ENCODE measurements around the gene SELENOM.

Gene SELENOM, protein sequence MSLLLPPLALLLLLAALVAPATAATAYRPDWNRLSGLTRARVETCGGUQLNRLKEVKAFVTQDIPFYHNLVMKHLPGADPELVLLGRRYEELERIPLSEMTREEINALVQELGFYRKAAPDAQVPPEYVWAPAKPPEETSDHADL

DNA sequence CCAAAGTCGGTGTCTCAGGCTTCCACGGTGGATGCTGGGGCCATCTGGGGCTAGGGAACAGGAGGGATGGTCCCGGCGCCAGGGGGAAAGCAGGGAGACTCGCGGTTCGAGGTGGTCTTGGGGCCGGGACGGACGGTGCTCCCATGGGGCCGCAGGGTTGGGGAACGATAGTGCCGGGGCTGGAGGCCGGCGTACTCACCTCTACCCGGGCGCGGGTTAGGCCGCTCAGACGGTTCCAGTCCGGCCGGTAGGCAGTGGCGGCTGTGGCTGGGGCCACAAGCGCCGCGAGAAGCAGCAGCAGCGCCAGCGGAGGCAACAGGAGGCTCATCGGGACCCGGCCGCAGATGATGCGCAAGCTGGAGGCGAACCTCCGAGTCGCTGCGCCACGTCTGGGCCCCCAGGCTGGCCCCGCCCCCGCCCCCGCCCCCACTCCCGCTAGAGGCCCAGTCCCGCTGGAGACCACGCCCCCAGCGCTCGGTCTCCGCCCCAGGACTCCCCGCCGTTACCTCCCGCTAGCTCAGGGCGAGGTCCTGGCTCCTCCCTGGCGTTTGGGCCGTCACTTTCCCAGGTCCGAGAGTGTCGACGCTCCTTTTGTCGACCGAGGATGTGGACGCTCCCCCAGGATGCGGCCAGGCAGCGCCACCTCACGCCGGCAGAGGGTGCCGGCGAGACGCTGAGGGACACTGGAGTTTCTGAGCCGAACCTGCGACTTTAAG is at the start of gene SELENOM:
Gene SELENOM (minus strand): TSS at position 391 of the 716 bp plus-strand sequence. CDS start 63 bp downstream, at position 328.
- peak; percentile 90 for DNase-seq

DNA sequence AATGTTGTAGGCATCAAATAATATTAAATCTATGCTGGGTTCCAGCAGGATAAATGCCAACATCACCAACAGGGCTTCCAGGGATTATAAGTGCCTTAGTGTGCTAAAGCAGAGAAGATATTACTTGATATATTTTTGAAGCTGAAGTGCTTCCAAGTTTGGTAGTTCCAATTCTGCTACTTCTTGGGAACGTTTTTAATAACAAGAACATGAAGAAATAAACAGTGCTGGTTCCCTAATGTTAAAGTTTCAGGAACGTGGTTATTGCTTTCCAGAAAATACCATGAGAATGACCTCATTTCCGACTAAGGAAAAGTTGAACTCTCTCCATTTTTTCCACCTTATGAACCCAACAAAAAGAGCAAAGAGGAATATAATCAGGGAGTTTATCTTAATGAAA is 48.1 kb upstream of the SELENOM start:
- DNase-seq, result no peak

DNA sequence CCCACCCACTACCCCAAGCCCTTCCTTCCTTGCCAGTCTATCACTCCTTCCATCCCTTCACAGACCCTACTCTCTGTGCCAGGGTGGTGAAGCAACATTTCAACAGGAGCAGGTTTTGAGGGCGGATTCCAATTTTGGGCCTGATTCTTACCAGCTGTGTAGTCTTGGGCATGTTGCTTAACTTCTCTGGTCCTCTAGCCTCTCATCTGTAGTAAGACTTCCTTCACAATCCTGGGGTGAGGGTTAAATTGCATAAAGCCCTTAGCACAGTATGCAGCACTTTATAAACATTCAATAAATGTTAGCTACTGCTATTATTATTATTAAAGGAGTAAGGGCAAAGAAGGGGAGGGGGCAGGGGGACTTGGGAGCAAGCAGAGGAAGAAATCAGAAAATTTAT is 47.6 kb upstream of the SELENOM start:
- DNase-seq, result no peak

DNA sequence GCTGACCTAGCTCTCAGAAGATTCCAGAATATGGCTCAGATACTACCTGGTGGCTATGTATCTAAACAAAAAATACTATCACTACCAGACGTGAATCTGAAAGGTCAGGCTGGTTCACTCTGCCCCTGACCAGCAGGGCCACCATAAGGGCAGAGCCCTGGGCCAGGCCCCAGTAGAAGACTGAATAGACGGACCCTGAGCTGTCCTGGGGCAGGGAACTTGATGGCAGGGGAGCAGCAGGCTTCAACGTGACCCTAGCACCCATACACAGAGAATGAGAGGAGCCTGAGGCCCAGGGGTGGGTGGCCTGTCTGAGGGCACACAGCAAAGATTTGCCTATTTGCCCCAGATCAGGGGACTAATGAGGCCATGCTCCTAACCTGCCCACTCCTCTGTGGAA is 46.0 kb upstream of the SELENOM start:
- DNase-seq, result no peak

DNA sequence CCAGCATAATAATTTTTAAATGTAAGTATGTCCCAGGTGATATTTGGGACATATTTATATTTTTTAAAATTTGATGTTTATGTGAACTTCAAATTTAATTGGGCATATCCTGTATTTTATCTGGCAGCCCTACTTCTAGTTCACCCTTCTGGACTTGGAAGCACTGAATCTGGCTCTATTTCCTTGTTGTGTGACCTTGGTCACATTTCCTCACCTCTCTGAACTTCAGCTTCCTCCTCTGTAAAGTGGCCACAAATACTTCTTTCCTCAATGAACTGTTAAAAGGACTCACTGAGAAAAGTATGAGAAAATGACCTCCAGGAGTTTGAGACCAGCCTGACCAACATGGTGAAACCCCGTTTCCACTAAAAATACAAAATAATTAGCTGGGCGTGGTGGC is 44.5 kb upstream of the SELENOM start:
- no peak for DNase-seq

DNA sequence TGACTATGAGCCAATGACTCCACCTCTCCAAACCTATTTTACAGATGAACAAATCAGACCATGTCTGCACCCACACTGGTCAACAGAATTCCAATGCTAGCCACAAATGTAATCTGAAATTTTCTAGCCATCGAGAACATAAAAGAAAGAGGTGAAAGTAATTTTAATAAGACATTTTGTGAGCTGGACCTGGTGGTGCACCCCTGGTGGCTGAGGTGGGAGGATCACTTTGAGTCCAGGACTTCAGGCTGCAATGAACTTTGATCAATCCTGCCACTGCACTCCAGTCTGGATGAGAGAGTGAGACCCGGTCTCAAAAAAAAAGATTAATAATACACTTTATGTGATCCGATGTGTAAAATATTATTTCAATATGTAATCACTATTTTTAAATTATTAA is 43.2 kb upstream of the SELENOM start:
- DNase-seq, result no peak

DNA sequence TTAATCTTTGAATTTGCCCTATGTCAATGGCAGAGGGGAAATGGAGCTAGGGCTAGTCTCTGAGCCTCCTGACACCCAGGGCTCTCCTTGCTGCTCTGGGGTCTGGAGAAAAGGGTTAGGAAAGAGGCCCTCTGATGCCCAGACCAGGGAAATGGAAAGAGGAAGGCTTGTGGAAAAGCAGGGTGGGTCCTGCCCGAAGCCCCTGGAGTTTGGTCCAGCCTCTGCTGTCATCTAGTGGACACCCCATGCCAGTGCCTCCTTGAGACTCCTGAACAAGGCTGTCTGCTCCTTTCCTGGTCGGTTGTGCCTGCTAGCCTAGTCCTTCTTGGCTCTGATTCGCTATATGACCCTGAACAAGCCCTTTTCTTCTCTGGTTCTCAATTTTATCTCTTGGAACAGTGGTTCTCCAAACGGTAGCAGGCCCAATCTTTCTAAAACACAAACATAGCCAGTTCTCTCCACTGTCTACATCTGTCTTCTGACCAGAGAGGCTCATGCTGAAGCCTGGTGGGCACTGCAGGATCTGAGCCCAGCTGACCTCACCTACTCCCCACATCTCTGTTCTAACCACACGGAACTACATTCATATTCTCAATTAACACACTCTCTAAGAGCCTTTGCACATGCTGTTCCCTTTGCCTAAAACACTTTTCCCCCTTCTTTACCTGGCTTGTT is 41.7 kb upstream of the SELENOM start:
- peak; percentile 33 for DNase-seq

DNA sequence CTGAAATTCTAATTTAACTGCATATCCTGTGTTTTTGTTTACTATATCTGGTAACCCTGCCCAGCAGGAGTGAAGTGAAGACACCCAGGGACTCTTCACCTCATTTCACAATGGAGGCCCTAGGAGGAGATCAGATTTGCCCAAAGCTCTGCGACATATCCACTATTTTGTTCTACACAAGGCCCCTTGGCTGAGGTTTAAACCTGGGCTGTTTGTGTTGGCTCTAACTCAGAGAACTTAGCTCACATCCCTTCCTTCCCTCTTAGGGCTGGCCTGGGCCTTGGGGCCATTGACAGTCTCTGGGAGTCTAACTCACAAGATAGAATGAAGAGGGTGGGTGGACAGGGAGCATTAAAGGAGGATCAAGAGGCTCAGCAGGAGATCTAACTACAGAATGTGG is 41.1 kb upstream of the SELENOM start:
- DNase-seq, result no peak

DNA sequence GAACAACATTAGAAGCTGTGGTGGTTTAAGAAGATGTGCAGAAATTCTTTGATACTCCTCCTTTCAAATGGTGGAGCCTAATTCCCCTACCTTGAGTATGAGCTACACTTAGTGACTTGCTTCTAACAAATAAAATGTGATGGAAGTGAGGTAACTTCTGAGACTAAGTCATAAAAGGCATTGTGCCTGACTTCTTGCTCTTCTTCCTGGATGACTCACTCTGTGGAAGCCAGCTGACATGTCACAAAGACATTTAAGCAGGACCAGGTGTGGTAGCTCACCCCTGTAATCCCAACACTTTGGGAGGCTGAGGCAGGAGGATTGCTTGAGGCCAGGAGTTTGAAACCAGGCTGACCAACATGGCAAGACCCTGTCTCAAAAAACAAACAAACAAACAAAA is 36.9 kb upstream of the SELENOM start:
- no peak for DNase-seq

DNA sequence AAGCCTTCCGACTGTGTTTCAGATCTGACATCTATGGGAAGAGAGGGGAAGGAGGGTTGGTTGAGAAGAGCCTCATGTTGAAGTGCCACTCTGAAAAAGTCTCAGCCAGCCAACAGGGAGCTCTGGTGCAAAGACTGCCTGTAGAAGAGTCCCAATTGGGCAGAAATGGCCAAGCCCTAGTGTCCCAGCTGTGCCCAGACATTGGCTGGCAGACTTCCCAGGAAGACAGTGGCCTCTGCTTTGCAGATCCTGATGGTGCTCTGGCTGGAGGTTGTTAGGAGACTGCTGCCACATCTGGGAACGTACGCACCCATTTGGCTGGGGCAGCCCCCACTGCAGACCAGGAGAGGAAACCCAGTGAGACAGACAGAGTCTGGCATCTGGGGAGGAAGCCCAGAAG is 36.2 kb upstream of the SELENOM start:
- no peak for DNase-seq

DNA sequence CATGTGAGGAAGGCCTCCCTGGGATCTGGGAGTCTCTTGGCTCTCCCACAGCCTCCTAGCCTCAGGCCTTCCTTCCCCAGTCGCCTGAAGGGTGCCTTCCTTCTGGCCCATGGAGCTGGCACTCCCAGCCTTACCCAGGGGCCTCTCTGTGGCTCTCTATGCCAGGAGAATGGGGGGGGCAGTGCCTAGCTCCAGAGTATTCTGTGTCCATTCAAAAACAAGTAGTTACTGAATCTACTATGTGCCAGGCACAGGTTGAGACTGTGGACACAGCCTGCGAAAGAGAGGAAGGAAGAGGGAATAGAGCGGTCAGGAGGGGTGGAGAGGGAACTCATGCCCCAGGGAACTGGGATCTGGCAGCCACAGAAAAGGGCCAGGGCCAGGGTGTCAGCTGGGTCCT is 35.7 kb upstream of the SELENOM start:
- DNase-seq, result no peak

DNA sequence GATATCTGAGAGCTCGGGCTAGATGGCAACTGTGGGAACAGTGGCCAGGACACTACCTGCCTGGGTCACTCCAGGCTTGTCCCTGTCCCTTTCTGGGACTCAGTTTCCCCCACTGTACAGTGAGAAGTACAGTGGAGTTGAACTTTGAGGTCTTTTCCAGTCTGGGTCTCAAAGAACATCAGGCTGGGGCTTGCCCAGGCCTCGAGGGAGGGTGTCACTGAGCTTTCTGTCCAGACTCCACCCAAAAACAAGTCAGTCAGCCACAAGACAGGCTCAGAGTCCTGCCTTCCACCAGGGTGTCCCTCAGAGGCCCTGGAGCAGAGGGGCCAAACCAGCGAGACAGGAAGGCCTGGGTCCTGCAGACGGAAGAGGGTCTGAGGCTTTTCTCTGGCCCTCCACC is 34.9 kb upstream of the SELENOM start:
- no peak for DNase-seq

DNA sequence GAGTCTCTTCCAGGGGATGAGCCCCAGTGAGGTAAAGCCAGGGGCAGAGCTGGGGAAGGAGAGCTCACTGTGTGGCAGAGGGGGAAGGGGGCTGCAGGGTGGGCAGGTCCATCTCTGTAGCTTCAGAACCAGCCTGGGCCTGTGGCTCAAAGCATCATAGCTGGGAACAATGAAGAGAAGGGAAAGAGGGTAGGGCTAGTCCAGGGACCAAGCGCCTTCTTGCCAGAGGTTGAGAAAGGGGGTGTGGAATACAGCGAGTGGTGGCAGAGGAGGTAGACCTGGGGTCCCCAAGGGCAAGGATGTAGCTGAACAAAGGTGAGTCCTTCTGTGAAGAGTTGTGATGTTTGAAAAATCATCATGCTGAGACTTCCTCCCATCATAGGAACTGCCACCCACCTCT is 34.2 kb upstream of the SELENOM start:
- no peak for DNase-seq

DNA sequence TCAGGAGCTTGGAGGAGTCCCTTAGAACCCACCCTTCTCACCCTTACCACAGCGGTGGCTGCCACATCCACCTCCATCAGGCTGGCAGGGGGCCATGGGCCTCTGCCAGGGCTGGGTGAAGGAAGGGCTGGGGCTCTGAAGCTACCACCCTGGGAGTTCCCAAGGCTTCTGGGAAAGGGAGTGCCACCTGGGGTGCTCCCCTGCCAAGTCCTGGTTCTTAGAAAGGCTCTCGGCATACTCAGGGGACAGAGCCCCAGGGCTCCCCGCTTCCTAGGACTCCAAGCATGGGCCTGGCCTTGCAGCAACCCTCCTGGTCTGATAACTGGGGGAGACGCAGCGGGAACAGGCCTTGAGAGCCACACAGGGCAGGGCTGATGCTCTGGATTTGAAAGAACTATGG is 33.4 kb upstream of the SELENOM start:
- no peak for DNase-seq

DNA sequence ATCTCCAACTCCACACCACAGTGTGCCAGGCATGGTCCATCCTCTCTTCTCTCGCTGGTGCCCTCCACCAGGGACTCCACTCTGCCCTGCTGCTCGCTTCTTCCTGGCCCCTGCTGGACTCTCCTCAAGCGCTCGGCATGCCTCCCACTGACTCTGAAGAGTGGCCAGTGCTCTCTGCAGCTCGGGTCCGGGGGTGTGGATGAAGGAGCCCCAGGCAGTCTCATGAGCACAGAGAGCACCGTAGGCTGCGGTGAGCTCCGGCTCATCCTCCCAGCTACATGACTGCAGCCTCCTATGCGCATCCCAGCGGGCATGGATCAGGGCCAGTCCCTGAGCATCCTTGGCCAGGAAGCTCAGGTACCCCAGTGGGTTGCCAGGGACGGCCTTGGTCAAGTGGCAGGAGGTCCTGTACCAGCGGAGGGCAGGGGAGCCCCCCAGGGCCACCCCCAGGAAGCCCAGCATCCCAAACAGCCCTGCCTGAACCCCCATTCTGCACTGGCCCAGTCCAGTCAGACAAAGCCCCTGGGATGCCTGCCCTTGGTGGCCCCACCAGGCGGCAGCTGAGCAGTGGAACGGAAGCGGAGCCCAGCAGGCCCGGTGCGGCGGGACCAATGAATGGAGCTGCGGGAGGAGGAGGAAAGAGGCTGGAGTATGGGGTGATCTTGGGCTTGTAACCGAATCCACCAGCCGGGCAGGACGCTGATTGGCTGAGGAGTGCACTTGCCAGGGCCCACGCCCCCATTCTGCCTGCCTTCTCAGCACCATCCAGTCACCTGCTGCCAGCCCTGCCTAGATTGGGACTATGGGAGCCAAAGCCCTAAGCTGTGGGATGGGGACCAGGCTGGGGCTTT is 32.7 kb upstream of the SELENOM start, which contains the start of gene PLA2G3:
Gene PLA2G3 (minus strand): TSS at position 643 of the 851 bp plus-strand sequence. CDS start 154 bp downstream, at position 489.
- no peak for DNase-seq

DNA sequence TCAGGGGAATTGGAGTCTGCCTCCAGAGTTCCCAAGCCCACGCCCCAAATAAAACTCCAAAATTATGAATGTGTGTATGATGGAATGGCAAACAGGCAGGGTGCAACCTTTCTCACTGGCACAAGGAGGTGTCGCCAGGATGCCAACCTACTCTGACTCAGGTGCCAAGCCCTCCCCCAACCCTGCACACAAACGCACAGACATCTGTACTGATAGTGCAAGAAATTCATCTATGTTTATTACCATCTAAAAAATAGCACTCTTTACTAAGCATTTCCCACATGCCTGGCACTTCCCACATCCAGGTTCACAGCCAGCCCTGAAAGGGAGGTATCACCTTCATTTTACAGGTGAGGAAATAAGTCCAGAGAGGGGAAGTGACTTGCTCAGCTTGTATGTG is 31.7 kb upstream of the SELENOM start:
- DNase-seq, result no peak

DNA sequence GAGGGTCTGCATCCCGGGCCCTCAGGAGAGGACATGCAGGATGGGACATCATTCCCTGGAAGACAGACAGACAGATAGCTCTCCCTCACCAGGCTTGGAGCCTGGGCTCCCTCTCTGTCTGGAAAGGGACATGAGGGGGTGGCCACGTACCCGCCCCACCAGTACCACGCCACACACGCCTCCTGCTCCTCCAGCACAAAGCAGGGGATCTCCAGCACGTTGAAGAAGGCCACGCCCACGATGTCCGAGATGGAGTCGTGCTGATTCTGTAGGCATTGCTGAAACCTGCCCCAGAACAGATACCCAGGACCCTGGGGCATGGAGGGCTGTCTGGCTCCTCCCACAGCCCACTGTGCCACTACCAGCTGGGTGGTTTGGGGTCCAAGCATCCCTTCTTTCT is 30.8 kb upstream of the SELENOM start:
- DNase-seq, result no peak

DNA sequence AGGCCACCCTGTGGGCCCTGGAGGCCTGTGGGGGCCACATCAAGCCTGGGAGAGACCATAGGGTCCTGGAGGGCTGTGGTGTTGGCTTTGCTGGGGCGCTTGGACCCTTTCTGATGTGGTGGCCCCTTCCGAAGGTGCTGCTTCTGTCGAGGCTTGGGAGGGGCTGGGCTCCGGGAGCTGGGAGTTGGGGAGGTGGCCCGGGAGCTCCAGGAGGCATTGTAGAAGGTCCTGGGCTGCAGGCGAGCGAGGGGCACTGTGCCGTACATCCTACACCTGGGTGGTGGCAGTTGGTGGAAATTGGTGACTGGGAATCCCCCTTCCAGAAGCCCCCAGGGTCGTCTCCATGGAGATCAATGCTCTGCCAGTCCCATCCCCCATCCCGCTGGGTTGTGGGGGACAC is 30.4 kb upstream of the SELENOM start:
- DNase-seq, result no peak

DNA sequence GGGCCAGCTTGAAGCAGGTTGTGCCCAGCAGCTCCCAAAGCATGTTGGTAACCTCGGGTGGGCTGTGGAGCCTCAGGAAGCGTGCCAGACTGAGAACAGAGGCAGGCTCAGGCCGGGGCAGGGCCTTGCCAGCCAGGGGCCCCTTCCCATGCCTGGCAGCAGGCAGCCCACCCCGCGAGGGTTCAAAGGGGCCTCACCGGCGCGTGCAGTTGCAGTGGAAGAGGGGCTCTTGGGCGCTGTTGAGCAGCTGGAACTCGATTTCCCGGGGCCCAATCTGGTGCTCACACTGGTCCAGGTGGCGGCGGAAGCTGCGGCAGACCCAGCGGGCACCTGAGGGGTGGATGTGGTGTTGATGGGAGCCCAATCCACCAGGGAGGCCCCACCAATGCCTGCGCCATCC is 29.3 kb upstream of the SELENOM start:
- no peak for DNase-seq

DNA sequence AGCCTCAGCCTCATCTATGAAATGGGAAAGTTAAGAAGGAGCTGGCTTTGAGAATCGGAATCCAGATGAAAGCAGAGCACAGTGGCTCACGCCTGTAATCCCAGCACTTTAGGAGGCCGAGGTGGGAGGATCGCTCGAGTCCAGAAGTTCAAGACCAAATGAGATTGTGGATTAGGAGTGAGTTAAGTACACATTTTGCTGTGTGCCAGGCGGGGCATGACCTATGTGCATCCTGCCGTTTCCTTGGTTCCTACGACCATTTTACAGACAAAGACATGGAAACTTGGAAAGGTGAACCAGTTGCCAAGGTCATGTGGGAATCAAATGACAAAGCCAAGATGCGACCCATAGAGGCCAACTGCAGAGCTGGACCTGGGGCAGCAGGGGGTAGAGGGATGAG is 28.8 kb upstream of the SELENOM start:
- DNase-seq, result no peak

DNA sequence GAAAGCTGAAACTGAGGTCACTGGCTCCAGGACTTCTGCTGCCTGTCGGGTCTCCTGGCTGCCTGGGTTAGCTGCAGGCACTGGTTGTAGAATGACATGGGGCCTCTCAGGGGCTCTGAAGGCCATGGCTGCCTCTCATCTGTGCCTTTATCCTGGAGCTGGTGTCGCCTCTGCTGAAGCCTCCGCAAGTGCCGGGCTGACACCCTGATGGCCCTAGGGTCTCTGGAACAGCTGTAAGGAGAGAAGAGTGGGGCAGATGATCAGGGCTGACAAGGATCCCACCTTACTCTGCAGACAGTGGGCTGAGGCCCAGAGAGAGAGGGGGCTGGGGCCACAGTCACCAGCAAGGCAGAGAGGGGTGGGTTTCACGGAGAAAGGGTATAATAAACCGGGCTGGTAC is 28.3 kb upstream of the SELENOM start:
- no peak for DNase-seq

DNA sequence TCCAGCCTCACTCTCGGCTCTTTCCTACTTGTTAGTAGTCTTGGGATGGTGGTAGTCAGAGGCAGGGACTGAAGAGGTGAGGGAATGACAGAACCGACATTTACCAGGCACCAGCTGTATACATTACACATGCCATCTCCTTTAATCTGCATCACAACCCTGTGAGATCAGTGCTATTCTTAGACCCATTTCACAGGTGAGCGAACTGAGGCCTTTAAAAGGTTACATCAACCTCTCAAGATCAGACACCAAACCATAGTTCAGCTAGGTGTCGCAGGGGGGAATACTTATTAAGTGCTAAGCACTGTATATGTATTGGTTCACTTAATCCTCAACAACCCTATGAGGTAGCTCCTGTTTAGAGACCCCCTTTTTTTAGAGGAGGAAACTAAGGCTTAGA is 27.3 kb upstream of the SELENOM start:
- no peak for DNase-seq

DNA sequence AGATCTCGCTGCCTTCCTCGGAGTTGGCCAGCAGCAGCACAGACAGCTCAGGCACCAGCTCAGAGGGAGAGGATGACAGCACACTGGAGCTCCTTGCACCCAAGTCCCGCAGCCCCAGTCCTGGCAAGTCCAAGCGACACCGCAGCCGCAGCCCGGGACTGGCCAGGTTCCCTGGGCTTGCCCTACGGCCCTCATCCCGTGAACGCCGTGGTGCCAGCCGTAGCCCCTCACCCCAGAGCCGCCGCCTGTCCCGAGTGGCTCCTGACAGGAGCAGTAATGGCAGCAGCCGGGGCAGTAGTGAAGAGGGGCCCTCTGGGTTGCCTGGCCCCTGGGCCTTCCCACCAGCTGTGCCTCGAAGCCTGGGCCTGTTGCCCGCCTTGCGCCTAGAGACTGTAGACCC is 26.5 kb upstream of the SELENOM start:
- DNase-seq, result no peak

DNA sequence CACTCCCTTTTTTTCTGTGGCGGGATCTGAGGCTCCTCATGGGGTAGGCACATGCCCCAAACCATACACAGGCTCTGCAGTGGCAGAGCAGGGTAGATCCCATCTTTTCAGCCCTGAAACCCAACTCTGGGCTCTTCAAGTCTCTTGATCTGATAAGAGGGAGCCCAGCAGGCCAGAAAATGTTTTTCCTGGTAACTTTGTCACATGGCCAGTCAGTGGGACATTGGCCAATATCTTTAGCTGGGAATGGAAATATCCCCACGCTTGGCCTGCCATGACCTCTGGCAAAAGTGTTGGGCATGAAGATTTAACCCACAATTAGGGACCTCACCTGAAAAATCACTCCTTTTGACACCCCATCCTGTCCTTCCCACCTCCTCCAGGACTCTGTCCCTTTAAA is 23.5 kb upstream of the SELENOM start:
- DNase-seq, result no peak

Measured in stimulated activated CD4-positive, alpha-beta T cell treated with anti-CD3 and anti-CD28 coated beads, Interleukin-1b, Interleukin-23, amount 100 ng/mL, for 48 hours (primary cell).